Measurements from ENCODE around the gene ADGRL3.
"Not testable (repeated sequence)": the region's sequence is repeated elsewhere in the genome, so short reads cannot be mapped to it uniquely, and the experiment has no call there.

ADGRL3 gene

GRCh38 chr4:61204353-61205060, 4.4 kb downstream of the ADGRL3 start:
- no peak for DNase-seq (ENCODE audit: low read depth in 2 of 2, low spot score in 1 of 2)

- DNase-seq (ENCODE audit: low read depth in 2 of 2, low spot score in 1 of 2): no peak
Observed at GRCh38 chr4:61205066-61205465, 4.9 kb downstream of the ADGRL3 start.

GRCh38 chr4:61207156-61207555, 7.0 kb downstream of the ADGRL3 start:
- not testable (repeated sequence) for DNase-seq (ENCODE audit: low read depth in 2 of 2, low spot score in 1 of 2)

GRCh38 chr4:61210186-61210939, 10.2 kb downstream of the ADGRL3 start:
- no peak for DNase-seq (ENCODE audit: low read depth in 2 of 2, low spot score in 1 of 2)

- no peak for DNase-seq (ENCODE audit: low read depth in 2 of 2, low spot score in 1 of 2)
Observed at GRCh38 chr4:61211781-61212180, 11.7 kb downstream of the ADGRL3 start.

GRCh38 chr4:61212788-61213187, 12.7 kb downstream of the ADGRL3 start:
- DNase-seq (ENCODE audit: low read depth in 2 of 2, low spot score in 1 of 2): no peak

- DNase-seq (ENCODE audit: low read depth in 2 of 2, low spot score in 1 of 2): no peak
Observed at GRCh38 chr4:61214680-61215079, 14.6 kb downstream of the ADGRL3 start.

- DNase-seq (ENCODE audit: low read depth in 2 of 2, low spot score in 1 of 2): no peak
Observed at GRCh38 chr4:61217222-61217621, 17.1 kb downstream of the ADGRL3 start.

GRCh38 chr4:61220556-61220955, 20.4 kb downstream of the ADGRL3 start:
- no peak for DNase-seq (ENCODE audit: low read depth in 2 of 2, low spot score in 1 of 2)

GRCh38 chr4:61223385-61223784, 23.3 kb downstream of the ADGRL3 start:
- DNase-seq (ENCODE audit: low read depth in 2 of 2, low spot score in 1 of 2): no peak

- no peak for DNase-seq (ENCODE audit: low read depth in 2 of 2, low spot score in 1 of 2)
Observed at GRCh38 chr4:61224573-61224972, 24.4 kb downstream of the ADGRL3 start.

- DNase-seq (ENCODE audit: low read depth in 2 of 2, low spot score in 1 of 2): no peak
Observed at GRCh38 chr4:61225656-61226055, 25.5 kb downstream of the ADGRL3 start.

GRCh38 chr4:61231421-61231820, 31.3 kb downstream of the ADGRL3 start:
- no peak for DNase-seq (ENCODE audit: low read depth in 2 of 2, low spot score in 1 of 2)

- DNase-seq (ENCODE audit: low read depth in 2 of 2, low spot score in 1 of 2): no peak
Observed at GRCh38 chr4:61239250-61239649, 39.1 kb downstream of the ADGRL3 start.

- no peak for DNase-seq (ENCODE audit: low read depth in 2 of 2, low spot score in 1 of 2)
Observed at GRCh38 chr4:61243962-61244361, 43.8 kb downstream of the ADGRL3 start.

GRCh38 chr4:61245069-61245714, 45.1 kb downstream of the ADGRL3 start:
- no peak for DNase-seq (ENCODE audit: low read depth in 2 of 2, low spot score in 1 of 2)

- DNase-seq (ENCODE audit: low read depth in 2 of 2, low spot score in 1 of 2): no peak
Observed at GRCh38 chr4:61246034-61246433, 45.9 kb downstream of the ADGRL3 start.

- no peak for DNase-seq (ENCODE audit: low read depth in 2 of 2, low spot score in 1 of 2)
Observed at GRCh38 chr4:61248705-61249104, 48.6 kb downstream of the ADGRL3 start.

GRCh38 chr4:61251129-61251528, 51.0 kb downstream of the ADGRL3 start:
- no peak for DNase-seq (ENCODE audit: low read depth in 2 of 2, low spot score in 1 of 2)

GRCh38 chr4:61254406-61254805, 54.3 kb downstream of the ADGRL3 start:
- no peak for DNase-seq (ENCODE audit: low read depth in 2 of 2, low spot score in 1 of 2)

- no peak for DNase-seq (ENCODE audit: low read depth in 2 of 2, low spot score in 1 of 2)
Observed at GRCh38 chr4:61273233-61273632, 73.1 kb downstream of the ADGRL3 start.

- DNase-seq (ENCODE audit: low read depth in 2 of 2, low spot score in 1 of 2): no peak
Observed at GRCh38 chr4:61274286-61274685, 74.2 kb downstream of the ADGRL3 start.
